Skin of body (tissue), 2 donors: ENCODE data around the gene MYL4. TPM values are rescaled to one million over a fixed set of nuclear protein-coding genes. Genes with fewer than 3 reads are reported as not detected.
A peak's percentile ranks its signal among the peaks of the same experiment; 100 is the strongest.
"Not testable (repeated sequence)": the region's sequence is repeated elsewhere in the genome, so short reads cannot be mapped to it uniquely, and the experiment has no call there.

Experiments
- DNase-seq: peaks from one replicate; lab custom pipeline; 2025; lab: John Stamatoyannopoulos, UW
- total RNA-seq: library from RNA; depleted of rRNA; stranded (reverse); fragments of >200 nt; gene quantifications from one replicate; pipeline ENCODE4 v1.2.3, GENCODE V29; 2014

MYL4 gene
- total RNA-seq, 1 donor from 2014 or later = 36.7 TPM

GRCh38 chr17:47221154-47221553 is 12.0 kb downstream of the MYL4 start:
- DNase-seq = no peak

- no peak for DNase-seq
Measured at GRCh38 chr17:47222047-47222446, 12.9 kb downstream of the MYL4 start.

- DNase-seq = no peak
Measured at GRCh38 chr17:47223007-47223406, 13.9 kb downstream of the MYL4 start.

GRCh38 chr17:47223460-47223859 is 14.3 kb downstream of the MYL4 start:
- DNase-seq = no peak

GRCh38 chr17:47224077-47224476 is 14.9 kb downstream of the MYL4 start:
- not testable (repeated sequence) for DNase-seq

GRCh38 chr17:47224966-47225365 is 15.8 kb downstream of the MYL4 start:
- DNase-seq = no peak

GRCh38 chr17:47225436-47225858 is 16.3 kb downstream of the MYL4 start:
- peak; percentile 19 for DNase-seq

GRCh38 chr17:47225911-47226688 is 17.0 kb downstream of the MYL4 start:
- no peak for DNase-seq

GRCh38 chr17:47227862-47228261 is 18.7 kb downstream of the MYL4 start:
- DNase-seq = no peak

GRCh38 chr17:47229535-47230443 is 20.6 kb downstream of the MYL4 start:
- DNase-seq = peak; percentile 91

- no peak for DNase-seq
Measured at GRCh38 chr17:47230864-47231263, 21.7 kb downstream of the MYL4 start.

GRCh38 chr17:47231334-47231733 is 22.2 kb downstream of the MYL4 start:
- no peak for DNase-seq

GRCh38 chr17:47231866-47232265 is 22.7 kb downstream of the MYL4 start:
- DNase-seq = no peak

- DNase-seq = no peak
Measured at GRCh38 chr17:47232465-47232864, 23.3 kb downstream of the MYL4 start.

GRCh38 chr17:47235506-47235905 is 26.4 kb downstream of the MYL4 start:
- no peak for DNase-seq

- no peak for DNase-seq
Measured at GRCh38 chr17:47235923-47236322, 26.8 kb downstream of the MYL4 start.

GRCh38 chr17:47237841-47238240 is 28.7 kb downstream of the MYL4 start:
- DNase-seq = no peak

GRCh38 chr17:47238321-47239010 is 29.3 kb downstream of the MYL4 start:
- DNase-seq = no peak

GRCh38 chr17:47239619-47239966 is 30.4 kb downstream of the MYL4 start:
- no peak for DNase-seq

- DNase-seq = peak; percentile 82
Measured at GRCh38 chr17:47239967-47240651, 31.0 kb downstream of the MYL4 start.

GRCh38 chr17:47240806-47241205 is 31.7 kb downstream of the MYL4 start:
- DNase-seq = no peak
